ENCODE measurements around the gene HOXA6. TPM values are rescaled to one million over a fixed set of nuclear protein-coding genes. Genes with fewer than 3 reads are reported as not detected.

Gene HOXA6
- total and polyA plus RNA-seq, 2 of the 4 experiments (the other 2 are of a cell fraction) = 1.4 to 1.8 TPM

- Histone ChIP-seq H2BK5ac (ENCODE audit: low read depth, low read length, poor library complexity, severe bottlenecking) (no peak overlapping the region), H3K14ac (replicated peaks; ENCODE audit: low read depth, low read length) (no peak overlapping the region), H4K8ac (ENCODE audit: low read depth in 2 of 2, low read length in 2 of 2) (no peak overlapping the region), H2BK20ac (ENCODE audit: low read depth, low read length) (no peak overlapping the region), H3K9me3 (ENCODE audit: control insufficient read depth, insufficient read depth, low read length) (no peaks in the 10 kb centered on the region), H3K9me1 (ENCODE audit: insufficient read depth, low read length) (peaks cover 3% of the 10 kb centered on the region; the same call in 1 of the 2 replicates), H3K79me1 (ENCODE audit: low read depth in 1 of 2, low read length in 2 of 2) (0 out of 4 replicates have a peak, but pooled peaks cover 0 to 12% of the 10 kb centered on the region in 2 experiments), H3K56ac (ENCODE audit: extremely low read depth, insufficient read depth, low read length) (no peak overlapping the region), H3K27ac (ENCODE audit: insufficient read depth, low read length) (no peak overlapping the region), H3K23ac (ENCODE audit: low read depth, low read length) (no peak overlapping the region), H3K4ac (ENCODE audit: low read depth, low read length) (no peak overlapping the region), H3K4me3 (ENCODE audit: insufficient read depth, low read depth, low read length) (no peak overlapping the region), H2AK5ac (ENCODE audit: low read depth, low read length) (no peak overlapping the region), H3K4me1 (ENCODE audit: control insufficient read depth, insufficient read depth, low read length) (peaks cover 6% of the 10 kb centered on the region; the same call in 1 of the 2 replicates), H4K5ac (ENCODE audit: low read depth, low read length) (no peak overlapping the region), H3K18ac (ENCODE audit: low read depth, low read length) (no peak overlapping the region), H2AFZ (replicated peaks; ENCODE audit: low read length, poor library complexity) (no peak overlapping the region), H2AK9ac (replicated peaks; ENCODE audit: low read depth, low read length, poor library complexity) (no peak overlapping the region), H3K36me3 (ENCODE audit: control insufficient read depth, insufficient read depth, low read length) (no peaks in the 10 kb centered on the region), H4K20me1 (ENCODE audit: insufficient read depth, low read length) (no peaks in the 10 kb centered on the region), H4K91ac (ENCODE audit: insufficient read depth, low read depth, low read length) (no peak overlapping the region), H2BK15ac (ENCODE audit: low read depth, low read length) (no peak overlapping the region), H3K27me3 (ENCODE audit: control insufficient read depth, insufficient read depth, low read length) (no peaks in the 10 kb centered on the region; the same call in 1 of the 2 replicates), H3K9ac (ENCODE audit: low read depth, low read length) (no peak overlapping the region), H2BK120ac (ENCODE audit: low read depth, low read length) (no peak overlapping the region), H3K4me2 (ENCODE audit: low read depth, low read length) (no peak overlapping the region)
- TF ChIP-seq RAD21 (IDR thresholded peaks at IDR 0.05; ENCODE audit: low read length) = no peak
- no TSS peak for BruUV-seq (replicated peaks)
- DNase-seq (no peak), ATAC-seq (ENCODE audit: low read depth) (no peak)
- in situ Hi-C loops (cut with MboI; ENCODE audit: low sequenced_read_pairs) = no loop called here
- dilution Hi-C loops (cut with HindIII; ENCODE audit: low sequenced_read_pairs, unreplicated experiment) = no loop called here
- CTCF ChIA-PET = no interaction called here
- intact Hi-C loops (cut with micrococcal nuclease) = no loop called here
- POLR2A ChIA-PET (ENCODE audit: unreplicated experiment) = no interaction called here
- WGBS, 2 experiments (ENCODE audit: extremely low coverage in 2 of 2, insufficient read length in 1 of 2) = 85% methylated on average over 5 of the region's 10 CpGs; no CpG with 5 or more reads in 1 of the 2 experiments
Observed at GRCh38 chr7:27154369-27154768, 6.8 kb upstream of the HOXA6 start.
